Placental pericyte (primary cell): Measurements from ENCODE around the gene DACH2. TPM values are rescaled to one million over a fixed set of nuclear protein-coding genes. Genes with fewer than 3 reads are reported as not detected.

ENCODE experiments used
- small RNA-seq: library from RNA; depleted of rRNA; stranded (forward); fragments of <200 nt; gene quantifications from one replicate; pipeline ENCODE3, GENCODE V24; 2012; ENCODE audit warnings: low replicate concordance
- total RNA-seq: library from RNA; depleted of rRNA; stranded (reverse); fragments of >200 nt; gene quantifications from 2 replicates; pipeline ENCODE4 v1.2.3, GENCODE V29; 2012

Gene DACH2
- total RNA-seq, result 0.14 TPM in 1 of 2 replicates, not detected in the other

GRCh38 chrX:86148024-86148511, at the start of gene DACH2:
TSS of gene DACH2 (plus strand) at chrX:86148451.

Small RNA genes within 50 kb of the gene (small RNA-seq; reads per million reads assigned to genes)
- gene FCF1P9 (not detected), gene RF00026 (not detected)

Other genes with a start within 250 kb of the DACH2 start
- gene CHM, start 100.9 kb upstream of the DACH2 start, total RNA-seq, result 28.8 and 38.5 TPM in 2 replicates